ENCODE data around the gene LONP2. TPM values are rescaled to one million over a fixed set of nuclear protein-coding genes. Genes with fewer than 3 reads are reported as not detected.
A peak's percentile ranks its signal among the peaks of the same experiment; 100 is the strongest.

Gene LONP2
- 10 to 100 TPM; 62.4 to 69.2 TPM for total RNA-seq

- intact Hi-C loops (cut with DNase I), result loop anchor here (10.0 kb wide), 1 partner anchor 381 kb away; no protein-coding TSS in a partner anchor
- Histone ChIP-seq H3K9ac (ENCODE audit: low read depth in 2 of 2, low read length in 2 of 2) (peak within 1 kb of the TSS; percentile 94 to 98), H3K36me3 (no peaks in the 10 kb centered on the region), H3K9me3 (no peaks in the 10 kb centered on the region), H3K4me1 (peaks cover 14% of the 10 kb centered on the region), H3K27me3 (no peaks in the 10 kb centered on the region), H3K4me3 (peak within 1 kb of the TSS; percentile 89), H3K27ac (peak within 1 kb of the TSS; percentile 78)
- TF ChIP-seq, protein P1, sequence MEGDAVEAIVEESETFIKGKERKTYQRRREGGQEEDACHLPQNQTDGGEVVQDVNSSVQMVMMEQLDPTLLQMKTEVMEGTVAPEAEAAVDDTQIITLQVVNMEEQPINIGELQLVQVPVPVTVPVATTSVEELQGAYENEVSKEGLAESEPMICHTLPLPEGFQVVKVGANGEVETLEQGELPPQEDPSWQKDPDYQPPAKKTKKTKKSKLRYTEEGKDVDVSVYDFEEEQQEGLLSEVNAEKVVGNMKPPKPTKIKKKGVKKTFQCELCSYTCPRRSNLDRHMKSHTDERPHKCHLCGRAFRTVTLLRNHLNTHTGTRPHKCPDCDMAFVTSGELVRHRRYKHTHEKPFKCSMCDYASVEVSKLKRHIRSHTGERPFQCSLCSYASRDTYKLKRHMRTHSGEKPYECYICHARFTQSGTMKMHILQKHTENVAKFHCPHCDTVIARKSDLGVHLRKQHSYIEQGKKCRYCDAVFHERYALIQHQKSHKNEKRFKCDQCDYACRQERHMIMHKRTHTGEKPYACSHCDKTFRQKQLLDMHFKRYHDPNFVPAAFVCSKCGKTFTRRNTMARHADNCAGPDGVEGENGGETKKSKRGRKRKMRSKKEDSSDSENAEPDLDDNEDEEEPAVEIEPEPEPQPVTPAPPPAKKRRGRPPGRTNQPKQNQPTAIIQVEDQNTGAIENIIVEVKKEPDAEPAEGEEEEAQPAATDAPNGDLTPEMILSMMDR (IDR thresholded peaks at IDR 0.05), result no peak
- peak; percentile 95 for DNase-seq
Observed at GRCh38 chr16:48244080-48244862, at the start of gene LONP2. Gene LONP2 (plus strand): TSS chr16:48244300. CDS start chr16:48244389, 89 bp downstream.

DNA sequence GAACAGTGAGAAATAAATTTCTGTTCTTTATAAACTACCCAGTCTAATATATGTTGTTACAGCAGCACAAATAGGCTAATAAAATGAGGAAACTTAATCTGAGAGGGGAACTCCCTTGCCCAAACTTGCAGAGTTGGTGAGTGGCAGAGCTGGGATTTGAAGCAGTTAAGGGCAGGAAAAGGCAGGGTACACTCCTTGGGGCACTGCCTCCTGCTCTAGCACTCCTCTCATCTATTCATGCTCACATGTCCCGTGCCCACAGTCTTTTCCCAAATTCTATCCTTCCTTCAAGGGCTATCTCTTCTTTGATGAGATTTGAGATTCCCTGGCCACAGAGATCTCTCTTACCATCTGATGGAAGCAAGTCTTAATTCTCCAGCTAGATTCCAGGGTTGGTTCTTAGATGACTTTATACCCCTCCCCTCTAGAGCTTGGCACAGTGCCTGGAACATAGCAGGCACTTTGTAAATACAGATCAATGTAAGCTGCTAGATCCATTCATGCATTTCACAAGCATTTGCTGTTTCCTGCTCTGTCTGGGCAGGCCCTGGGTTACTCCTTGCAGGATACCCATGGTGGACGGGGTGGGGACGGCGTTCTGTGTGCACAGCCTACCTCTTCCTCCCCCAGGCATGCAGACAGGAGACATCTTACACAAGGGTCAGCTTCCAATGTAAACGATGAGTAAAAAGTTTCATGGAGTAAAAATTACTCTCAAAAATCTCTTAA is 49.1 kb upstream of the LONP2 start:
- Histone ChIP-seq H3K4me1 (no peaks in the 10 kb centered on the region), H3K36me3 (no peaks in the 10 kb centered on the region), H3K27me3 (no peaks in the 10 kb centered on the region), H3K27ac (no peak overlapping the region), H3K9ac (ENCODE audit: low read depth in 2 of 2, low read length in 2 of 2) (no peak overlapping the region), H3K9me3 (no peaks in the 10 kb centered on the region), H3K4me3 (no peak overlapping the region)
- intact Hi-C loops (cut with DNase I), result no loop called here
- peak; percentile 24 for DNase-seq
- TF ChIP-seq, protein P1 (IDR thresholded peaks at IDR 0.05), result no peak

DNA sequence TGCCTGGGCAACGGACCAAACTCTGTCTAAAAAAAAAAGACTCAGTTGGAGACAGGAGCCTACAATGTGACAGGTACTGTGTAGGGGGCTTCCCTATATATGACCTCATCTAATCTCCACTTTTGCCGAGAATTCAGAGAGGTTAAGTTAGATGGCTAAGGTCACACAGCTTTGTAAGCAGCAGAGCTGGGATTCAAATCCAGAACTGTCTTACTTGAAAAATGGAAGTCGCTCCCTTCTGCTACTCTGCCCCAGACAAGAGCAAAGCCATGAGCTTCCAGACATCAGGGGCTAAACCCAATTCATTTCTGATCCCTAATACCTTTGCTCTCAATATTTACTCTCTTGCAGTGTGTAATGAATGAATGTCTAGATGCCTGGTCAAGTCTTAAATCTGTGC is 46.8 kb upstream of the LONP2 start:
- Histone ChIP-seq H3K27me3 (no peaks in the 10 kb centered on the region), H3K36me3 (no peaks in the 10 kb centered on the region), H3K4me1 (no peaks in the 10 kb centered on the region), H3K4me3 (no peak overlapping the region), H3K9ac (ENCODE audit: low read depth in 2 of 2, low read length in 2 of 2) (no peak overlapping the region), H3K9me3 (no peaks in the 10 kb centered on the region), H3K27ac (no peak overlapping the region)
- intact Hi-C loops (cut with DNase I), result no loop called here
- TF ChIP-seq, protein P1 (IDR thresholded peaks at IDR 0.05), result no peak
- no peak for DNase-seq

GRCh38 chr16:48201515-48202201 is 42.4 kb upstream of the LONP2 start:
- Histone ChIP-seq H3K4me1 (no peaks in the 10 kb centered on the region), H3K36me3 (no peaks in the 10 kb centered on the region), H3K9me3 (no peaks in the 10 kb centered on the region), H3K9ac (ENCODE audit: low read depth in 2 of 2, low read length in 2 of 2) (no peak overlapping the region), H3K27me3 (no peaks in the 10 kb centered on the region), H3K27ac (no peak overlapping the region), H3K4me3 (no peak overlapping the region)
- TF ChIP-seq, protein P1 (IDR thresholded peaks at IDR 0.05), result no peak
- DNase-seq, result no peak
- intact Hi-C loops (cut with DNase I), result no loop called here
